Sigmoid colon (tissue), 4 donors: ENCODE data around the gene ZFR2.

Experiments used
- CTCF ChIP-seq, 4 experiments: fragments of 450-650 bp in 3 of 4; fragments of 200-600 bp in 1 of 4; IDR thresholded peaks; one replicate each; pipeline ENCODE4 v1.5.1; 2016 to 2019; ENCODE audit warnings: antibody characterized with exemption in 4 of 4, mild to moderate bottlenecking in 3 of 4, moderate library complexity in 2 of 4
- EP300 ChIP-seq, 4 donors: sonication (generic); formaldehyde crosslinking; IDR thresholded peaks; one replicate each; pipeline ENCODE4 v1.6.1; 2017; ENCODE audit warnings: antibody characterized with exemption in 4 of 4
- POLR2A ChIP-seq, 2 donors: fragments of 450-650 bp; IDR thresholded peaks; one replicate each; pipeline ENCODE4 v1.6.1; 2016; ENCODE audit warnings: antibody characterized with exemption in 2 of 2, mild to moderate bottlenecking in 2 of 2, moderate library complexity in 2 of 2
- POLR2AphosphoS5 ChIP-seq, 4 donors: sonication (generic); formaldehyde crosslinking; IDR thresholded peaks; one replicate each; pipeline ENCODE4 v1.6.1; 2017; ENCODE audit warnings: antibody characterized with exemption in 4 of 4

DNA sequence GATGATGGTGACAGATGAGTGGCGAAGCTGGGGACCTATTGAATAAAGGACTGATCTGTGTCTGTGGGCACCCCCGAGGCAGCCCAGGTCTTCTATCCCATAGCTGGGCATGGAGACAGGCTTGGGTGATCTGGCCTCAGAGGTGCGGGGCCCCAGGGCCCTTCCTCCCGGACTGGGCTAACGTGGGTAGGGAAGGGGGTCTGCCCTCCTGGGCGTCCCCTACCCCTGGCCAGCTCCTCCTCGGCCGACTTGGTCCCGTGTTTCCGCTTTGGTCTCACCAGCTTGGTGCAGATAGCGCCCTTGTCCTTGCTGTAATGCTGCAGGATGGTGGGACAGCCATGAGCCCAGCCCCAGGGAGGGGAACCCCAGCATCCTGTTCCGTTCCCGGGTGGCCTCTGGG, 85.9 kb downstream of the ZFR2 start:
- TF ChIP-seq POLR2A (IDR thresholded peaks at IDR 0.05) (no peak), POLR2AphosphoS5 (IDR thresholded peaks at IDR 0.05) (no peak), CTCF (IDR thresholded peaks at IDR 0.05) (no peak), EP300 (IDR thresholded peaks at IDR 0.05) (no peak)
